DMS 273 treated with DMSO at 0.1 percent for 48 hours (cell line): ENCODE measurements around the gene WNT16.

Experiments
- DNase-seq: peaks from one replicate; lab custom pipeline; 2025; lab: John Stamatoyannopoulos, UW

Gene WNT16

GRCh38 chr7:121344093-121344492 is 15.3 kb downstream of the WNT16 start:
- no peak for DNase-seq

- no peak for DNase-seq
Measured at GRCh38 chr7:121344497-121344896, 15.7 kb downstream of the WNT16 start.

GRCh38 chr7:121351682-121352081 is 22.9 kb downstream of the WNT16 start:
- DNase-seq = no peak

- DNase-seq = no peak
Measured at GRCh38 chr7:121352323-121352722, 23.5 kb downstream of the WNT16 start.

GRCh38 chr7:121355574-121355973 is 26.8 kb downstream of the WNT16 start:
- DNase-seq = no peak

GRCh38 chr7:121360564-121360963 is 31.8 kb downstream of the WNT16 start:
- no peak for DNase-seq

- peak; percentile 28 for DNase-seq
Measured at GRCh38 chr7:121366852-121367431, 38.1 kb downstream of the WNT16 start.

GRCh38 chr7:121369462-121369861 is 40.7 kb downstream of the WNT16 start:
- no peak for DNase-seq

- DNase-seq = no peak
Measured at GRCh38 chr7:121371367-121371766, 42.6 kb downstream of the WNT16 start.

GRCh38 chr7:121371883-121372282 is 43.1 kb downstream of the WNT16 start:
- DNase-seq = no peak

- no peak for DNase-seq
Measured at GRCh38 chr7:121372376-121373010, 43.7 kb downstream of the WNT16 start.

GRCh38 chr7:121373177-121373576 is 44.4 kb downstream of the WNT16 start:
- no peak for DNase-seq

GRCh38 chr7:121376979-121377378 is 48.2 kb downstream of the WNT16 start:
- no peak for DNase-seq

GRCh38 chr7:121379930-121380329 is 51.1 kb downstream of the WNT16 start:
- DNase-seq = no peak

- DNase-seq = no peak
Measured at GRCh38 chr7:121382473-121382872, 53.7 kb downstream of the WNT16 start.

GRCh38 chr7:121383235-121383910 is 54.6 kb downstream of the WNT16 start:
- DNase-seq = no peak

- DNase-seq = no peak
Measured at GRCh38 chr7:121384265-121384664, 55.5 kb downstream of the WNT16 start.

- DNase-seq = no peak
Measured at GRCh38 chr7:121385056-121385799, 56.4 kb downstream of the WNT16 start.

- peak; percentile 47 for DNase-seq
Measured at GRCh38 chr7:121385800-121386179, 57.0 kb downstream of the WNT16 start.

GRCh38 chr7:121388950-121389349 is 60.1 kb downstream of the WNT16 start:
- DNase-seq = no peak

GRCh38 chr7:121390109-121390508 is 61.3 kb downstream of the WNT16 start:
- no peak for DNase-seq

GRCh38 chr7:121390617-121391016 is 61.8 kb downstream of the WNT16 start:
- DNase-seq = no peak
